Calu3 (cell line): ENCODE measurements around the gene H2BK1. TPM values are rescaled to one million over a fixed set of nuclear protein-coding genes. Genes with fewer than 3 reads are reported as not detected.

Experiments
- BruUV-seq: library from RNA; stranded (reverse); fragments of 400-500 nt; replicated peaks from 2 replicates; lab custom pipeline; 2021; lab: Mats Ljungman, UMichigan
- CTCF ChIA-PET: fragments of 300-600 bp; sonication (Branson Sonifier 250); formaldehyde crosslinking; loops from one replicate; lab custom pipeline; 2022; ENCODE audit warnings: antibody characterized with exemption; lab: Charles Lee
- DNase-seq: peaks from one replicate; pipeline ENCODE4 v3.0.0; 2022
- H3K27ac Mint-ChIP-seq: one replicate; pipeline ENCODE4 v1.8.0; 2022; ENCODE audit warnings: mixed read lengths; ENCODE audit not compliant: unreplicated experiment
- H3K27me3 Mint-ChIP-seq: one replicate; pipeline ENCODE4 v1.8.0; 2022; ENCODE audit warnings: mixed read lengths; ENCODE audit not compliant: unreplicated experiment
- H3K36me3 Mint-ChIP-seq: one replicate; pipeline ENCODE4 v1.8.0; 2022; ENCODE audit warnings: mild to moderate bottlenecking, moderate library complexity, mixed read lengths; ENCODE audit not compliant: insufficient read depth, unreplicated experiment
- H3K4me1 Mint-ChIP-seq: one replicate; pipeline ENCODE4 v1.8.0; 2022; ENCODE audit warnings: mild to moderate bottlenecking, low read depth, mixed read lengths; ENCODE audit not compliant: unreplicated experiment
- H3K4me3 Mint-ChIP-seq: one replicate; pipeline ENCODE4 v1.8.0; 2022; ENCODE audit warnings: mild to moderate bottlenecking, low read depth, moderate library complexity, mixed read lengths; ENCODE audit not compliant: unreplicated experiment
- H3K9me3 Mint-ChIP-seq: one replicate; pipeline ENCODE4 v1.8.0; 2022; ENCODE audit warnings: low read depth, mixed read lengths; ENCODE audit not compliant: unreplicated experiment
- CTCF ChIP-seq: fragments of 200-600 bp; IDR thresholded peaks from one replicate; pipeline ENCODE4 v1.8.0; 2022; ENCODE audit warnings: antibody characterized with exemption; ENCODE audit not compliant: unreplicated experiment
- intact Hi-C: fragments of 100-400 bp; cut with micrococcal nuclease; formaldehyde crosslinking; loops from one replicate; pipeline ENCODE4 v1.10.0; 2022; ENCODE audit not compliant: unreplicated experiment
- total RNA-seq: library from RNA; stranded (reverse); gene quantifications from 2 replicates; pipeline ENCODE4 v1.2.3, GENCODE V29; 2022

Gene H2BK1
- total RNA-seq, 1 experiment from 2014 or later = not detected

- Mint-ChIP-seq H3K27ac (no peak overlapping the region), H3K4me1 (peaks cover 6% of the 10 kb centered on the region), H3K27me3 (no peaks in the 10 kb centered on the region), H3K36me3 (no peaks in the 10 kb centered on the region), H3K4me3 (no peak overlapping the region), H3K9me3 (no peaks in the 10 kb centered on the region)
- no peak for DNase-seq
- TF ChIP-seq CTCF = no peak
- CTCF ChIA-PET = no interaction called here
- no TSS peak for BruUV-seq
- intact Hi-C loops = no loop called here
These were observed 48.5 kb downstream of the H2BK1 start for GRCh38 chr7:151161757-151162156.

Other genes with a start within 250 kb of the H2BK1 start
- gene KCNH2, start 232.2 kb downstream of the H2BK1 start, total RNA-seq = 0.45 and 0.66 TPM in 2 replicates
- 0.71 and 1.1 TPM in 2 replicates for gene NOS3, start 219.5 kb downstream of the H2BK1 start, total RNA-seq
- gene ATG9B, start 186.0 kb downstream of the H2BK1 start, total RNA-seq = 7.9 and 17.7 TPM in 2 replicates
- gene ABCB8, start 182.0 kb downstream of the H2BK1 start, total RNA-seq = 40.2 and 42.3 TPM in 2 replicates
- gene ASIC3, start 162.0 kb downstream of the H2BK1 start, total RNA-seq = 11.7 and 13.6 TPM in 2 replicates
- 23.5 and 24.6 TPM in 2 replicates for gene CDK5, start 152.6 kb downstream of the H2BK1 start, total RNA-seq
- 194 and 209 TPM in 2 replicates for gene SLC4A2, start 150.9 kb downstream of the H2BK1 start, total RNA-seq
- gene FASTK, start 129.7 kb downstream of the H2BK1 start, total RNA-seq = 113 and 121 TPM in 2 replicates
- 49.9 and 51.2 TPM in 2 replicates for gene TMUB1, start 127.0 kb downstream of the H2BK1 start, total RNA-seq
- 67.4 and 73.4 TPM in 2 replicates for gene AGAP3, start 124.0 kb downstream of the H2BK1 start, total RNA-seq
- gene GBX1, start 42.8 kb downstream of the H2BK1 start, total RNA-seq = not detected in 2 replicates
- not detected in 2 replicates for gene ASB10, start 23.2 kb downstream of the H2BK1 start, total RNA-seq
- gene ABCF2, start 16.7 kb upstream of the H2BK1 start, total RNA-seq = 43.0 and 49.7 TPM in 2 replicates
- 48.1 and 51.3 TPM in 2 replicates for gene CHPF2, start 22.0 kb upstream of the H2BK1 start, total RNA-seq
- 2.3 and 4.1 TPM in 2 replicates for gene SMARCD3, start 38.2 kb upstream of the H2BK1 start, total RNA-seq
- gene NUB1, start 131.3 kb upstream of the H2BK1 start, total RNA-seq = 56.2 and 69.2 TPM in 2 replicates
- gene WDR86, start 199.6 kb upstream of the H2BK1 start, total RNA-seq = not detected in 2 replicates
- gene CRYGN, start 229.7 kb upstream of the H2BK1 start, total RNA-seq = not detected in 2 replicates